Caco-2 (cell line): ENCODE results near the gene REX1BD. TPM values are rescaled to one million over a fixed set of nuclear protein-coding genes. Genes with fewer than 3 reads are reported as not detected.

Experiments used
- BruUV-seq: library from RNA; stranded (reverse); fragments of 400-500 nt; replicated peaks from 2 replicates; lab custom pipeline; 2021; lab: Mats Ljungman, UMichigan
- CTCF ChIA-PET: fragments of 300-600 bp; sonication (Branson Sonifier 250); formaldehyde crosslinking; loops from one replicate; lab custom pipeline; 2022; ENCODE audit warnings: antibody characterized with exemption; lab: Charles Lee
- POLR2A ChIA-PET: fragments of 300-600 bp; sonication (Branson Sonifier 250); formaldehyde crosslinking; loops from one replicate; lab custom pipeline; 2022; ENCODE audit warnings: antibody characterized with exemption; lab: Charles Lee
- DNase-seq, 2 experiments: peaks; one replicate each; pipeline versions ENCODE4 v3.0.0 to v3.0.0-alpha.2; 2020 to 2022
- H3K27me3 ChIP-seq: replicated peaks from 2 replicates; pipeline ENCODE4 v1.6.0; 2011; ENCODE audit warnings: low read length; ENCODE audit not compliant: control insufficient read depth, insufficient read depth
- H3K36me3 ChIP-seq: 2 replicates; pipeline ENCODE4 v1.5.1; 2011; ENCODE audit warnings: low read length; ENCODE audit not compliant: control insufficient read depth, insufficient read depth
- H3K4me1 ChIP-seq: fragments of 250-450 bp; sonication (Bioruptor Pico); 2 replicates; pipeline ENCODE4 v1.5.1; 2020; ENCODE audit warnings: mild to moderate bottlenecking
- H3K4me3 ChIP-seq: 2 replicates; pipeline ENCODE4 v1.5.1; 2011; ENCODE audit warnings: low read depth, mild to moderate bottlenecking, control low read depth, low read length
- H3K9me3 ChIP-seq: fragments of 250-450 bp; sonication (Bioruptor Pico); 2 replicates; pipeline ENCODE4 v1.5.1; 2020; ENCODE audit warnings: mild to moderate bottlenecking, moderate library complexity
- H3K27ac Mint-ChIP-seq: one replicate; pipeline ENCODE4 v1.8.0; 2022; ENCODE audit warnings: mixed read lengths; ENCODE audit not compliant: unreplicated experiment
- H3K27me3 Mint-ChIP-seq: one replicate; pipeline ENCODE4 v1.8.0; 2022; ENCODE audit warnings: mixed read lengths; ENCODE audit not compliant: insufficient read depth, unreplicated experiment
- H3K36me3 Mint-ChIP-seq: one replicate; pipeline ENCODE4 v1.8.0; 2022; ENCODE audit warnings: mild to moderate bottlenecking, mixed read lengths; ENCODE audit not compliant: insufficient read depth, unreplicated experiment
- H3K4me1 Mint-ChIP-seq: one replicate; pipeline ENCODE4 v1.8.0; 2022; ENCODE audit warnings: low read depth, mixed read lengths; ENCODE audit not compliant: unreplicated experiment
- H3K4me3 Mint-ChIP-seq: one replicate; pipeline ENCODE4 v1.8.0; 2022; ENCODE audit warnings: mild to moderate bottlenecking, moderate library complexity, mixed read lengths; ENCODE audit not compliant: unreplicated experiment
- H3K9me3 Mint-ChIP-seq: one replicate; pipeline ENCODE4 v1.8.0; 2022; ENCODE audit warnings: mixed read lengths; ENCODE audit not compliant: unreplicated experiment
- intact Hi-C: fragments of 100-400 bp; cut with micrococcal nuclease; formaldehyde crosslinking; loops from one replicate; pipeline ENCODE4 v1.10.0; 2022; ENCODE audit not compliant: unreplicated experiment
- total RNA-seq: library from RNA; stranded (reverse); gene quantifications from 2 replicates; pipeline ENCODE4 v1.2.3, GENCODE V29; 2022
- TF ChIP-seq, protein P1 (sequence below), 2 experiments: fragments of 200-600 bp in 1 of 2; IDR thresholded peaks; 1 replicate in 1 of 2; 2 replicates in 1 of 2; pipeline versions ENCODE4 v1.5.1 to v1.8.0; 2011 to 2022; ENCODE audit warnings: antibody characterized with exemption in 1 of 2, control low read depth in 1 of 2, inconsistent platforms in 1 of 2, low read depth in 1 of 2, low read length in 1 of 2, mild to moderate bottlenecking in 1 of 2, moderate library complexity in 1 of 2; ENCODE audit not compliant: insufficient read depth in 1 of 2, severe bottlenecking in 1 of 2, unreplicated experiment in 1 of 2

The REX1BD gene
- total RNA-seq, 1 experiment from 2014 or later, result 48.3 TPM

DNA sequence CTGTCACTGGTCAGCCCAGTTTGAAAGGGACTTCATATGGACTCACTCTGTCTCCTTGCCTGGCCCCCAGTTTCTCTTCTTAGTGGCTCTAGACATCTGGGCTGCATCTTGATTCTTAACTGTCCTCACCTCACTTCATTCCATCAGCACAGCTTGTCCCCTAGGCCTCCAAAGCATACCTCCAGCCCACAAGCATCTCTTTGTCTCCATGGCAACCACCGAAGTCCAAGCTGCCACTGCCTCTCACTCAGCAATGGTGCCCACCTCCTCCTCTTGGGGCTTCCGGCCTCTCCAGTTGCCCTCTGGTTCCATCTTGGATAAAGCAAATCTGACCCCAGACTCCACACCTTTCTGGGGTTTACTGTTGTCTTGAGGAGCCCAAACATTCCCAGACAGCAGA is 38.3 kb downstream of the REX1BD start:
- Histone ChIP-seq H3K27me3 (no peaks in the 10 kb centered on the region), H3K4me3 (no peak overlapping the region), H3K4me1 (no peaks in the 10 kb centered on the region), H3K36me3 (no peaks in the 10 kb centered on the region), H3K9me3 (no peaks in the 10 kb centered on the region)
- TF ChIP-seq, protein P1, sequence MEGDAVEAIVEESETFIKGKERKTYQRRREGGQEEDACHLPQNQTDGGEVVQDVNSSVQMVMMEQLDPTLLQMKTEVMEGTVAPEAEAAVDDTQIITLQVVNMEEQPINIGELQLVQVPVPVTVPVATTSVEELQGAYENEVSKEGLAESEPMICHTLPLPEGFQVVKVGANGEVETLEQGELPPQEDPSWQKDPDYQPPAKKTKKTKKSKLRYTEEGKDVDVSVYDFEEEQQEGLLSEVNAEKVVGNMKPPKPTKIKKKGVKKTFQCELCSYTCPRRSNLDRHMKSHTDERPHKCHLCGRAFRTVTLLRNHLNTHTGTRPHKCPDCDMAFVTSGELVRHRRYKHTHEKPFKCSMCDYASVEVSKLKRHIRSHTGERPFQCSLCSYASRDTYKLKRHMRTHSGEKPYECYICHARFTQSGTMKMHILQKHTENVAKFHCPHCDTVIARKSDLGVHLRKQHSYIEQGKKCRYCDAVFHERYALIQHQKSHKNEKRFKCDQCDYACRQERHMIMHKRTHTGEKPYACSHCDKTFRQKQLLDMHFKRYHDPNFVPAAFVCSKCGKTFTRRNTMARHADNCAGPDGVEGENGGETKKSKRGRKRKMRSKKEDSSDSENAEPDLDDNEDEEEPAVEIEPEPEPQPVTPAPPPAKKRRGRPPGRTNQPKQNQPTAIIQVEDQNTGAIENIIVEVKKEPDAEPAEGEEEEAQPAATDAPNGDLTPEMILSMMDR (IDR thresholded peaks at IDR 0.05; ENCODE audit: insufficient read depth in 1 of 2, low read depth in 1 of 2, low read length in 1 of 2, severe bottlenecking in 1 of 2, unreplicated experiment in 1 of 2), result no peak
- ChIA-PET POLR2A (no interaction called here), CTCF (no interaction called here)
- intact Hi-C loops, result no loop called here
- no peaks in the 10 kb centered on the region for H3K36me3 Mint-ChIP-seq
- no peaks in the 10 kb centered on the region for H3K9me3 Mint-ChIP-seq
- no TSS peak for BruUV-seq
- H3K27me3 Mint-ChIP-seq, result peaks cover 2% of the 10 kb centered on the region
- H3K27ac Mint-ChIP-seq, result no peak overlapping the region
- H3K4me3 Mint-ChIP-seq, result no peak overlapping the region
- no peak for DNase-seq
- no peaks in the 10 kb centered on the region for H3K4me1 Mint-ChIP-seq

DNA sequence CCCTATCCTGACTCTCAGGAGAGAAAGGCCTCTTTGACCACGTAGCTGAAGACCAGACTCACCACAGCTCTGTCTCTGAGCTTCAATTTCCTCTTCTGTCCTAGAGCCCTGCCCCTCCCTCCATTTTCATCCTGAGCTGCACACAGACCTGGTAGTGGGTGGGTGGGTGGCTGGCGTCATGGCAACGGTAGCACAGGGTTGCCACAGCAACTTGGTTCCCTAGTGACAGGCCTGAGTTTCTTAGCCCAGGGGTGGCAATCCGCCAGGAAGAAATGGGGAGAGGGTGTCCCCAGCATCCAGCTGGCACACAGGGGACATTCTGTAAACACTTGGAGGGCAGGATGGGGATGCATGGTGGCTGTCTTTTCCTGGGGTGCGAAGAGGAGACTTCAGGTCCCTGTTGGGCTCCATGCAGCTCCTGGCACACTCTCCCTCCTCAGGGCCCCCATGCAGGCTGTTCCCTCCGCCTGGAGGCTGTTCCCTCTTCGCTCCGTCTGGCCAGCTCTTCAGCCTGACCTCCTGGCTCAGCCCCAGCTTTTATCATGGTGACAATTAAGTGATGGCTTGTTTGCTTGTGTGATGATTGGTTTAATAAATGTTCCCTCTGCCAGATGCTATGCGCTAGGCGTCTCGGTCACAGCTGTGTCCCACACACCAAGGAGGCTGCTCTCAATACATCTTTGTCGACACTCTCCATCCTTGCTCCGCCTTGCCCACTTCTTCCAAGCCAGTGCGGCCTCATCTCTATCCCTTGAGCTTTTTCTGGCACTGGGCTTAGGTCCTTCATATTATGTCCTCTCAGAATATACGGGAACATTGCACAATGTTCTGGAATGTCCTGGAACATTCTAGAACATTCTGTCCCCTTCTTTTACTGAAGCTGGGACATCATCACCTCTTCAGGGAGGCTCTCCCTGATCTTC is 40.8 kb downstream of the REX1BD start:
- Histone ChIP-seq H3K4me1 (no peaks in the 10 kb centered on the region), H3K9me3 (no peaks in the 10 kb centered on the region), H3K27me3 (no peaks in the 10 kb centered on the region), H3K4me3 (no peak overlapping the region), H3K36me3 (no peaks in the 10 kb centered on the region)
- intact Hi-C loops, result no loop called here
- H3K36me3 Mint-ChIP-seq, result no peaks in the 10 kb centered on the region
- TF ChIP-seq, protein P1 (IDR thresholded peaks at IDR 0.05; ENCODE audit: insufficient read depth in 1 of 2, low read depth in 1 of 2, low read length in 1 of 2, severe bottlenecking in 1 of 2, unreplicated experiment in 1 of 2), result no peak
- H3K4me1 Mint-ChIP-seq, result peaks cover under 1% of the 10 kb centered on the region
- H3K4me3 Mint-ChIP-seq, result no peak overlapping the region
- no peaks in the 10 kb centered on the region for H3K9me3 Mint-ChIP-seq
- DNase-seq, result no peak
- ChIA-PET CTCF (no interaction called here), POLR2A (no interaction called here)
- H3K27ac Mint-ChIP-seq, result no peak overlapping the region
- no TSS peak for BruUV-seq
- peaks cover 4% of the 10 kb centered on the region for H3K27me3 Mint-ChIP-seq

GRCh38 chr19:18633321-18633720 is 44.7 kb downstream of the REX1BD start:
- Mint-ChIP-seq H3K4me3 (no peak overlapping the region), H3K27ac (no peak overlapping the region), H3K27me3 (peaks cover 8% of the 10 kb centered on the region), H3K36me3 (peaks cover 9% of the 10 kb centered on the region), H3K4me1 (peaks cover 15% of the 10 kb centered on the region), H3K9me3 (no peaks in the 10 kb centered on the region)
- no peak for DNase-seq
- Histone ChIP-seq H3K27me3 (no peaks in the 10 kb centered on the region), H3K4me3 (no peak overlapping the region), H3K4me1 (peaks cover 15% of the 10 kb centered on the region), H3K9me3 (no peaks in the 10 kb centered on the region), H3K36me3 (no peaks in the 10 kb centered on the region)
- CTCF ChIA-PET, result interaction anchor here (0.6 kb wide), 1 partner anchor 112 kb away, joined by 3 read pairs; no protein-coding TSS in a partner anchor
- TF ChIP-seq, protein P1 (IDR thresholded peaks at IDR 0.05; ENCODE audit: insufficient read depth in 1 of 2, low read depth in 1 of 2, low read length in 1 of 2, severe bottlenecking in 1 of 2, unreplicated experiment in 1 of 2), result no peak
- BruUV-seq, result no TSS peak
- POLR2A ChIA-PET, result no interaction called here
- intact Hi-C loops, result no loop called here
